GM10248 (cell line): Measurements from ENCODE around the gene NKX1-2.

Experiments used
- CTCF ChIA-PET: fragments of 300-600 bp; sonication (Branson Sonifier 250); formaldehyde crosslinking; extraction: SDS; loops from one replicate; lab custom pipeline; 2021; ENCODE audit warnings: antibody characterized with exemption; lab: Yijun Ruan, JAX
- POLR2A ChIA-PET: fragments of 350-650 bp; sonication (Branson Sonifier 250); formaldehyde crosslinking; extraction: SDS; loops from one replicate; lab custom pipeline; 2020; ENCODE audit warnings: antibody characterized with exemption; lab: Yijun Ruan, JAX
- DNase-seq: peaks from one replicate; pipeline ENCODE4 v3.0.0; 2012; ENCODE audit errors: extremely low spot score
- CTCF ChIP-seq: IDR thresholded peaks from 2 replicates; pipeline ENCODE4 v1.5.1; 2012; ENCODE audit warnings: mild to moderate bottlenecking, low read depth; ENCODE audit errors: extremely low read depth, missing control alignments, control extremely low read depth

NKX1-2 gene

GRCh38 chr10:124430077-124430476, 19.8 kb downstream of the NKX1-2 start:
- ChIA-PET POLR2A (interaction anchor here (0.6 kb wide), 1 partner anchor 11 kb away, joined by 4 read pairs; the partner anchor contains the start of gene OAT), CTCF (interaction anchor here (1.6 kb wide), 1 partner anchor 40 kb away, joined by 3 read pairs; no protein-coding TSS in a partner anchor)
- DNase-seq = no peak
- no peak for TF ChIP-seq CTCF

GRCh38 chr10:124429576-124429975, 20.3 kb downstream of the NKX1-2 start:
- DNase-seq = no peak
- ChIA-PET CTCF (interaction anchor here (1.6 kb wide), 1 partner anchor 40 kb away, joined by 3 read pairs; no protein-coding TSS in a partner anchor), POLR2A (interaction anchor here (0.6 kb wide), 1 partner anchor 11 kb away, joined by 4 read pairs; the partner anchor contains the start of gene OAT)
- TF ChIP-seq CTCF = no peak

GRCh38 chr10:124428207-124428777, 21.5 kb downstream of the NKX1-2 start:
- ChIA-PET POLR2A (no interaction called here), CTCF (interaction anchor here (1.2 to 1.7 kb wide), 3 partner anchors 8 to 434 kb away, joined by 3 to 4 read pairs (median 4); no protein-coding TSS in a partner anchor)
- no peak for TF ChIP-seq CTCF

GRCh38 chr10:124425227-124425962, 24.4 kb downstream of the NKX1-2 start:
- ChIA-PET CTCF (no interaction called here), POLR2A (no interaction called here)
- DNase-seq = no peak
- no peak for TF ChIP-seq CTCF

More at GRCh38 chr10:124428207-124428777, 21.5 kb downstream of the NKX1-2 start:
- no peak for DNase-seq

GRCh38 chr10:124423813-124424212, 26.0 kb downstream of the NKX1-2 start:
- TF ChIP-seq CTCF = no peak
- DNase-seq = no peak
- ChIA-PET POLR2A (no interaction called here), CTCF (interaction anchor here (1.1 kb wide), 1 partner anchor 428 kb away, joined by 3 read pairs; no protein-coding TSS in a partner anchor)

GRCh38 chr10:124422742-124423141, 27.1 kb downstream of the NKX1-2 start:
- ChIA-PET POLR2A (no interaction called here), CTCF (interaction anchor here (1.1 kb wide), 1 partner anchor 427 kb away, joined by 3 read pairs; no protein-coding TSS in a partner anchor)
- DNase-seq = no peak
- no peak for TF ChIP-seq CTCF
